Measurements from ENCODE around the gene PWP2.
"Not testable (repeated sequence)": the region's sequence is repeated elsewhere in the genome, so short reads cannot be mapped to it uniquely, and the experiment has no call there.

- TF ChIP-seq CTCF, POLR2A (IDR thresholded peaks at IDR 0.05): not testable (repeated sequence)
Measured at GRCh38 chr21:44143996-44144395, 36.8 kb downstream of the PWP2 start.
